H9 (cell line): Measurements from ENCODE around the gene TMEM44. TPM values are rescaled to one million over a fixed set of nuclear protein-coding genes. Genes with fewer than 3 reads are reported as not detected.

ENCODE experiments used
- DNase-seq: peaks from one replicate; pipeline ENCODE4 v3.0.0-alpha.2; 2017
- H2AFZ ChIP-seq: one replicate; pipeline ENCODE4 v1.6.1; 2013; ENCODE audit warnings: mild to moderate bottlenecking, low read length, control low read depth, moderate library complexity
- H2AK5ac ChIP-seq: 2 replicates; pipeline ENCODE4 v1.6.1; 2013; ENCODE audit warnings: low read length, control low read depth, mixed read lengths; ENCODE audit not compliant: insufficient read length
- H2BK120ac ChIP-seq: one replicate; pipeline ENCODE4 v1.6.1; 2013; ENCODE audit warnings: low read depth, mild to moderate bottlenecking, low read length, control low read depth, inconsistent platforms; ENCODE audit not compliant: poor library complexity, severe bottlenecking
- H2BK12ac ChIP-seq: 2 replicates; pipeline ENCODE4 v1.6.1; 2013; ENCODE audit warnings: low read length, control low read depth, mixed read lengths, low read depth; ENCODE audit not compliant: insufficient read length
- H2BK15ac ChIP-seq: 2 replicates; pipeline ENCODE4 v1.6.1; 2013; ENCODE audit warnings: low read depth, low read length, control low read depth
- H2BK20ac ChIP-seq: one replicate; pipeline ENCODE4 v1.6.1; 2013; ENCODE audit warnings: low read depth, mild to moderate bottlenecking, low read length, control low read depth, inconsistent platforms; ENCODE audit not compliant: poor library complexity, severe bottlenecking
- H2BK5ac ChIP-seq: 2 replicates; pipeline ENCODE4 v1.6.1; 2013; ENCODE audit warnings: low read length, control low read depth, mixed read lengths; ENCODE audit not compliant: insufficient read length
- H3K14ac ChIP-seq: 2 replicates; pipeline ENCODE4 v1.6.1; 2013; ENCODE audit warnings: low read length, control low read depth; ENCODE audit not compliant: insufficient read depth
- H3K18ac ChIP-seq: 2 replicates; pipeline ENCODE4 v1.6.1; 2013; ENCODE audit warnings: low read depth, mild to moderate bottlenecking, mixed read lengths, low read length, control low read depth; ENCODE audit not compliant: insufficient read length
- H3K23ac ChIP-seq: 2 replicates; pipeline ENCODE4 v1.6.1; 2013; ENCODE audit warnings: low read length, control low read depth, mixed read lengths, low read depth; ENCODE audit not compliant: insufficient read length
- H3K23me2 ChIP-seq: 2 replicates; pipeline ENCODE4 v1.6.1; 2013; ENCODE audit warnings: low read depth, mild to moderate bottlenecking, mixed read lengths, low read length, control low read depth; ENCODE audit not compliant: insufficient read length, poor library complexity, severe bottlenecking
- H3K27ac ChIP-seq: 2 replicates; pipeline ENCODE4 v1.5.1; 2013; ENCODE audit warnings: low read length, control low read depth, mixed read lengths, low read depth; ENCODE audit not compliant: insufficient read length
- H3K27me3 ChIP-seq: 2 replicates; pipeline ENCODE4 v1.6.1; 2013; ENCODE audit warnings: low read length, control low read depth, inconsistent platforms; ENCODE audit not compliant: insufficient read depth
- H3K4ac ChIP-seq: 2 replicates; pipeline ENCODE4 v1.6.1; 2013; ENCODE audit warnings: low read depth, mild to moderate bottlenecking, control low read depth, inconsistent platforms, low read length, moderate library complexity
- H3K4me1 ChIP-seq: 2 replicates; pipeline ENCODE4 v1.6.1; 2013; ENCODE audit warnings: low read length, control low read depth, inconsistent platforms; ENCODE audit not compliant: insufficient read depth
- H3K4me2 ChIP-seq: 2 replicates; pipeline ENCODE4 v1.6.1; 2013; ENCODE audit warnings: low read length, control low read depth, mixed read lengths; ENCODE audit not compliant: insufficient read length, insufficient read depth
- H3K56ac ChIP-seq: 2 replicates; pipeline ENCODE4 v1.6.1; 2013; ENCODE audit warnings: low read depth, mild to moderate bottlenecking, mixed read lengths, low read length, control low read depth; ENCODE audit not compliant: insufficient read length
- H3K79me1 ChIP-seq: 2 replicates; pipeline ENCODE4 v1.6.1; 2013; ENCODE audit warnings: low read depth, mild to moderate bottlenecking, moderate library complexity, low read length, control low read depth, inconsistent platforms; ENCODE audit not compliant: insufficient read depth, poor library complexity, severe bottlenecking
- H3K79me2 ChIP-seq: 2 replicates; pipeline ENCODE4 v1.6.1; 2013; ENCODE audit warnings: low read length, control low read depth, inconsistent platforms; ENCODE audit not compliant: insufficient read depth
- H3K9ac ChIP-seq: 2 replicates; pipeline ENCODE4 v1.6.1; 2013; ENCODE audit warnings: low read length, control low read depth, mixed read lengths; ENCODE audit not compliant: insufficient read length; ENCODE audit errors: extremely low read depth
- H3K9me3 ChIP-seq: one replicate; pipeline ENCODE4 v1.6.1; 2013; ENCODE audit warnings: low read depth, low read length, inconsistent platforms; ENCODE audit not compliant: control insufficient read depth
- H3T11ph ChIP-seq: one replicate; pipeline ENCODE4 v1.6.1; 2013; ENCODE audit warnings: mild to moderate bottlenecking, low read length, control low read depth, inconsistent platforms
- H4K20me1 ChIP-seq: one replicate; pipeline ENCODE4 v1.6.1; 2013; ENCODE audit not compliant: control insufficient read depth, insufficient read length, insufficient read depth
- H4K5ac ChIP-seq: 2 replicates; pipeline ENCODE4 v1.6.1; 2013; ENCODE audit warnings: low read depth, mild to moderate bottlenecking, mixed read lengths, low read length, control low read depth; ENCODE audit not compliant: insufficient read length
- H4K8ac ChIP-seq: replicated peaks from 2 replicates; pipeline ENCODE4 v1.6.1; 2013; ENCODE audit warnings: low read length, control low read depth, mixed read lengths, low read depth; ENCODE audit not compliant: insufficient read length
- H4K91ac ChIP-seq: 2 replicates; pipeline ENCODE4 v1.6.1; 2013; ENCODE audit warnings: low read depth, mild to moderate bottlenecking, moderate library complexity, mixed read lengths, low read length, control low read depth; ENCODE audit not compliant: insufficient read length
- H3K27ac Mint-ChIP-seq, 3 experiments: 2 replicates in 2 of 3; 3 replicates in 1 of 3; pipeline ENCODE4 v1.8.0; 2020 to 2021; ENCODE audit warnings: mixed read lengths in 3 of 3, mild to moderate bottlenecking in 1 of 3, moderate library complexity in 1 of 3
- H3K27me3 Mint-ChIP-seq: 2 replicates; pipeline ENCODE4 v1.8.0; 2021; ENCODE audit warnings: low read depth, mild to moderate bottlenecking, moderate library complexity, mixed read lengths
- H3K36me3 Mint-ChIP-seq, 3 experiments: 2 replicates in 2 of 3; 3 replicates in 1 of 3; pipeline ENCODE4 v1.8.0; 2020 to 2021; ENCODE audit warnings: low read depth in 3 of 3, mixed read lengths in 3 of 3; ENCODE audit not compliant: insufficient read depth in 1 of 3
- H3K4me1 Mint-ChIP-seq, 2 experiments: 2 replicates each; pipeline ENCODE4 v1.8.0; 2020; ENCODE audit warnings: mixed read lengths in 2 of 2
- H3K4me3 Mint-ChIP-seq, 2 experiments: 2 replicates in 1 of 2; 3 replicates in 1 of 2; pipeline ENCODE4 v1.8.0; 2020 to 2021; ENCODE audit warnings: mild to moderate bottlenecking in 2 of 2, mixed read lengths in 2 of 2, moderate library complexity in 1 of 2
- H3K9me3 Mint-ChIP-seq, 2 experiments: 2 replicates in 1 of 2; 3 replicates in 1 of 2; pipeline ENCODE4 v1.8.0; 2020; ENCODE audit warnings: mild to moderate bottlenecking in 2 of 2, mixed read lengths in 2 of 2, moderate library complexity in 1 of 2
- CTCF ChIP-seq: fragments of 200-600 bp; sonication (generic); conservative IDR thresholded peaks from 3 replicates; pipeline ENCODE4 v1.8.0; 2021; ENCODE audit warnings: antibody characterized with exemption, mild to moderate bottlenecking
- WGBS: extraction: QIAGEN DNeasy Blood & Tissue Kit; methylation state at CpG from one replicate; pipeline ENCODE4 v1.1.7; 2013; ENCODE audit warnings: missing lambda C conversion rate, low lambda C conversion rate, mixed read lengths; ENCODE audit not compliant: insufficient read length; ENCODE audit errors: extremely low coverage; 5-methylcytosine and 5-hydroxymethylcytosine counted together
- total RNA-seq: library from RNA; stranded (reverse); gene quantifications from 2 replicates; pipeline ENCODE4 v1.2.1, GENCODE V29; 2021

The TMEM44 gene
- total RNA-seq, 1 experiment from 2014 or later = 19.8 TPM

- no peak overlapping the region for H2AK5ac ChIP-seq
- H4K8ac ChIP-seq = no peak overlapping the region
- no peak overlapping the region for H4K5ac ChIP-seq
- H2BK12ac ChIP-seq = no peak overlapping the region
- H3K4me1 Mint-ChIP-seq = peaks cover 4% of the 10 kb centered on the region in 2 experiments
- no peak for DNase-seq
- TF ChIP-seq CTCF = no peak
- H4K91ac ChIP-seq = no peak overlapping the region
- H2BK15ac ChIP-seq = no peak overlapping the region
- H3K9me3 Mint-ChIP-seq = no peaks in the 10 kb centered on the region
- H3K23me2 ChIP-seq = no peaks in the 10 kb centered on the region
- H3K14ac ChIP-seq = no peak overlapping the region
- no peak overlapping the region for H3K4me3 Mint-ChIP-seq
- H3T11ph ChIP-seq = no peak overlapping the region
- no peaks in the 10 kb centered on the region for H3K9me3 ChIP-seq
- peaks cover 8 to 10% (median 9%) of the 10 kb centered on the region in 3 experiments; a peak in 5 of 7 replicates for H3K36me3 Mint-ChIP-seq
- no peaks in the 10 kb centered on the region for H3K27me3 Mint-ChIP-seq
- no peak overlapping the region for H3K18ac ChIP-seq
- H3K4me1 ChIP-seq = no peaks in the 10 kb centered on the region
- H3K27me3 ChIP-seq = no peaks in the 10 kb centered on the region
- no peak overlapping the region for H2BK5ac ChIP-seq
- H3K27ac Mint-ChIP-seq = no peak overlapping the region
- H3K79me1 ChIP-seq = no peaks in the 10 kb centered on the region
- no peak overlapping the region for H3K9ac ChIP-seq
- H3K4ac ChIP-seq = no peak overlapping the region
- WGBS = no CpG with 5 or more reads among the region's 8 CpGs
- no peak overlapping the region for H3K23ac ChIP-seq
- no peaks in the 10 kb centered on the region for H4K20me1 ChIP-seq
- H3K79me2 ChIP-seq = no peaks in the 10 kb centered on the region
- no peak overlapping the region for H3K4me2 ChIP-seq
- no peak overlapping the region for H3K56ac ChIP-seq
- H2AFZ ChIP-seq = no peak overlapping the region
- H2BK120ac ChIP-seq = no peak overlapping the region
- no peak overlapping the region for H3K27ac ChIP-seq
- H2BK20ac ChIP-seq = no peak overlapping the region
Measured at GRCh38 chr3:194612221-194612620, 21.0 kb downstream of the TMEM44 start.
